Sigmoid colon (tissue), 7 donors: ENCODE data around the gene PMM2. TPM values are rescaled to one million over a fixed set of nuclear protein-coding genes. Genes with fewer than 3 reads are reported as not detected.

ENCODE experiments used
- DNase-seq: peaks from one replicate; pipeline ENCODE4 v3.0.0-alpha.2; 2019
- H3K27ac ChIP-seq, 4 donors: fragments of 200-600 bp; sonication (generic); one replicate each; pipeline ENCODE4 v1.5.1; 2016 to 2019; ENCODE audit warnings: mild to moderate bottlenecking in 1 of 4
- H3K27me3 ChIP-seq, 3 donors: fragments of 200-600 bp; sonication (generic); one replicate each; pipeline ENCODE4 v1.5.1; 2019; ENCODE audit warnings: mild to moderate bottlenecking in 1 of 3
- H3K36me3 ChIP-seq, 4 donors: fragments of 200-600 bp; sonication (generic); one replicate each; pipeline ENCODE4 v1.5.1; 2016 to 2019
- H3K4me1 ChIP-seq, 4 donors: fragments of 200-600 bp; sonication (generic); one replicate each; pipeline ENCODE4 v1.5.1; 2017 to 2019
- H3K4me3 ChIP-seq, 4 donors: fragments of 200-600 bp; sonication (generic); one replicate each; pipeline ENCODE4 v1.5.1; 2017 to 2019; ENCODE audit warnings: mild to moderate bottlenecking in 2 of 4, moderate library complexity in 1 of 4
- H3K9me3 ChIP-seq, 4 donors: fragments of 200-600 bp in 3 of 4; sonication (generic) in 3 of 4; one replicate each; pipeline versions ENCODE4 v1.5.1 to v1.6.1; 2013 to 2019
- EP300 ChIP-seq, 4 donors: sonication (generic); formaldehyde crosslinking; IDR thresholded peaks; one replicate each; pipeline ENCODE4 v1.6.1; 2017; ENCODE audit warnings: antibody characterized with exemption in 4 of 4
- POLR2A ChIP-seq, 2 donors: fragments of 450-650 bp; IDR thresholded peaks; one replicate each; pipeline ENCODE4 v1.6.1; 2016; ENCODE audit warnings: antibody characterized with exemption in 2 of 2, mild to moderate bottlenecking in 2 of 2, moderate library complexity in 2 of 2
- POLR2AphosphoS5 ChIP-seq, 4 donors: sonication (generic); formaldehyde crosslinking; IDR thresholded peaks; one replicate each; pipeline ENCODE4 v1.6.1; 2017; ENCODE audit warnings: antibody characterized with exemption in 4 of 4
- WGBS, 2 donors: extraction: QIAGEN DNeasy Blood & Tissue Kit; methylation state at CpG; one replicate each; pipeline ENCODE4 v1.1.7; 2013; 5-methylcytosine and 5-hydroxymethylcytosine counted together
- intact Hi-C: fragments of 100-400 bp; cut with DNase I; formaldehyde crosslinking; loops from one replicate; pipeline ENCODE4 v1.15.1; 2023
- polyA plus RNA-seq, 3 donors: library from polyadenylated mRNA; stranded (reverse); fragments of 200-250 nt; gene quantifications; one replicate each; pipeline ENCODE4 v1.2.3, GENCODE V29; 2013
- total RNA-seq, 4 donors: library from RNA; depleted of rRNA; stranded (reverse); fragments of >200 nt; gene quantifications; one replicate each; pipeline ENCODE4 v1.1.0, GENCODE V29; 2016
- TF ChIP-seq, protein P1 (sequence below), 4 experiments: fragments of 450-650 bp in 3 of 4; fragments of 200-600 bp in 1 of 4; IDR thresholded peaks; one replicate each; pipeline ENCODE4 v1.5.1; 2016 to 2019; ENCODE audit warnings: antibody characterized with exemption in 4 of 4, mild to moderate bottlenecking in 3 of 4, moderate library complexity in 2 of 4
- donor health status: healthy with polysubstance abuse.
- donor health status: Bipolar disorder and iron deficiency.
- donor health status: healthy.

PMM2 gene
- total and polyA plus RNA-seq, 7 donors, result 13.6 to 52.4 (median 22.1) TPM

DNA sequence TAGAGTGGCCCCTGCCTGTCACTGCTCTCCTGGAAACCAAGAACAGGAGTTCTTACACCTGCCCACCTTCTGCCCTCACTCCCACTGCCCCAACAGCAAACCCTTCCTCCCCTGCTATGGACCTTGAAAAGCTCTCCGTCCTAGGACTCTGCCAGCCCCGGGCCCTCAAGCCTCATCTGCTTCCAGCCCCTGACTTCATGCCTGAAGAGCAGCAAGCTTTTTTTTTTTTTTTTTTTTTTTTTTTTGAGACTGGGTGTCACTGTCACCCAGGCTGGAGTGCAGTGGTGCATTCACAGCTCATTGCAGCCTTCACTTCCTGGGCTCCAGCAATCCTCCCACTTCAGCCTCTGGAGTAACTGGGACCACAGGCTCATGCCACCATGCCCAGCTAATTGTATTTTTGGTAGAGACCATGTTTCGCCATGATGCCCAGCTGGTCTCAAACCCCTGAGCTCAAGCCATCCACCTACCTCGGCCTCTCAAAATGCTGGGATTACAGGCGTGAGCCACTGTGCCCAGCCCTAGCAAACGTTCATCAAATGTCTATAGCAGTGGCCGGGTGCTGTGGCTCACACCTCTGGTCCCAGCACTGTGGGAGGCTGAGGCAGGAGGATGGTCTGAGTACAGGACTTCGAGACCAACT is 54.2 kb downstream of the PMM2 start:
- Histone ChIP-seq H3K27me3 (no peaks in the 10 kb centered on the region), H3K4me3 (no peak overlapping the region), H3K9me3 (no peaks in the 10 kb centered on the region), H3K27ac (no peak overlapping the region), H3K4me1 (no peaks in the 10 kb centered on the region), H3K36me3 (peaks cover 0 to 52% (median 9%) of the 10 kb centered on the region in 4 donors)
- DNase-seq, result peak; percentile 39
- WGBS, 2 donors, result 88 to 93% methylated on average over 8 of the region's 8 CpGs
- intact Hi-C loops, result no loop called here
- TF ChIP-seq, protein P1, sequence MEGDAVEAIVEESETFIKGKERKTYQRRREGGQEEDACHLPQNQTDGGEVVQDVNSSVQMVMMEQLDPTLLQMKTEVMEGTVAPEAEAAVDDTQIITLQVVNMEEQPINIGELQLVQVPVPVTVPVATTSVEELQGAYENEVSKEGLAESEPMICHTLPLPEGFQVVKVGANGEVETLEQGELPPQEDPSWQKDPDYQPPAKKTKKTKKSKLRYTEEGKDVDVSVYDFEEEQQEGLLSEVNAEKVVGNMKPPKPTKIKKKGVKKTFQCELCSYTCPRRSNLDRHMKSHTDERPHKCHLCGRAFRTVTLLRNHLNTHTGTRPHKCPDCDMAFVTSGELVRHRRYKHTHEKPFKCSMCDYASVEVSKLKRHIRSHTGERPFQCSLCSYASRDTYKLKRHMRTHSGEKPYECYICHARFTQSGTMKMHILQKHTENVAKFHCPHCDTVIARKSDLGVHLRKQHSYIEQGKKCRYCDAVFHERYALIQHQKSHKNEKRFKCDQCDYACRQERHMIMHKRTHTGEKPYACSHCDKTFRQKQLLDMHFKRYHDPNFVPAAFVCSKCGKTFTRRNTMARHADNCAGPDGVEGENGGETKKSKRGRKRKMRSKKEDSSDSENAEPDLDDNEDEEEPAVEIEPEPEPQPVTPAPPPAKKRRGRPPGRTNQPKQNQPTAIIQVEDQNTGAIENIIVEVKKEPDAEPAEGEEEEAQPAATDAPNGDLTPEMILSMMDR (IDR thresholded peaks at IDR 0.05), result no peak
- TF ChIP-seq POLR2AphosphoS5 (IDR thresholded peaks at IDR 0.05) (no peak), POLR2A (IDR thresholded peaks at IDR 0.05) (no peak), EP300 (IDR thresholded peaks at IDR 0.05) (no peak)

DNA sequence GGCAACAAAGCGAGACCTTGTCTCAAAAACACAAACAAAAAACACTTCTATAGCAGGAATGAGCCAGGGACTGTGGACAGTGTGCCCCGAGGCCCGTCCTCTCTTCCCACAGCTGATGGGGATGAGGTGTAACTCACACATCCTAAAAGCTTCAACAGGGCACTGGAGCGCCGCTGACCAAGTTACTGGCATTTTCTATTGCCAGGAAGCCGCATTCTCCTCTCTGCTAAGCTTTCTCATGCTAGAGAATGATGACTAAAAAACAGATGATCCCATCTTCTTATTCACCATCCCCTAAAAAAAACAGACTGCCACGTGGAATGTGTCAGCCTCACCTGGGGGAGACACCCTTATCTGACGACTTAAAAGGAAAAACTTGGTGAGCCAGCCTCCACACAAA is 54.9 kb downstream of the PMM2 start:
- Histone ChIP-seq H3K27me3 (no peaks in the 10 kb centered on the region), H3K36me3 (peaks cover 0 to 51% (median 9%) of the 10 kb centered on the region in 4 donors), H3K4me1 (no peaks in the 10 kb centered on the region), H3K9me3 (no peaks in the 10 kb centered on the region), H3K27ac (no peak overlapping the region), H3K4me3 (no peak overlapping the region)
- TF ChIP-seq, protein P1 (IDR thresholded peaks at IDR 0.05), result no peak
- no peak for TF ChIP-seq POLR2A (IDR thresholded peaks at IDR 0.05)
- TF ChIP-seq EP300 (IDR thresholded peaks at IDR 0.05), result no peak
- no peak for TF ChIP-seq POLR2AphosphoS5 (IDR thresholded peaks at IDR 0.05)
- intact Hi-C loops, result no loop called here
- peak; percentile 52 for DNase-seq
- WGBS, 2 donors, result 75 to 82% methylated on average over 8 of the region's 8 CpGs

DNA sequence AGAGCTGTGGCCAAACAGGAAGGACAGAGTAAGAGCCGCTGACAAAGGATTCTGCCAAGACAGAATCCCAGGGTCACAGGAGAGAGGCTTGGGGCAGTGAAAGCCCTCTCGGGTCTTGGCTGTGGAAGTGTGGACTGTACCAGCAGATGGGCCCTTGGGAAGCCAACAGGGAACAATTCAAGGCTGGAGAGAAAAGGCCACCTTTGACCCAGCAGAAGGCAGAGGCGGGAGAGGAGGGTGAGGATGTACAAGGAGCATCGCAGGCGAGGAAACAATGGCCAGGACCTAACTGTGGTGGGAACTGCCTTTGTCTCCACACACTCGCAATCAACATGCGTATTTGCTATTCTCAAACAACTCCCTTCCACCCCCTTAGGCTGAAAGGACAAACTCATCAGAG is 55.5 kb downstream of the PMM2 start:
- H3K4me1 ChIP-seq, result no peaks in the 10 kb centered on the region
- no peaks in the 10 kb centered on the region for H3K27me3 ChIP-seq
- H3K27ac ChIP-seq, result peak overlapping the region in 1 of 4 donors; percentile 31
- peaks cover 0 to 48% (median 7%) of the 10 kb centered on the region in 4 donors for H3K36me3 ChIP-seq
- DNase-seq, result peak; percentile 49
- H3K9me3 ChIP-seq, result no peaks in the 10 kb centered on the region
- H3K4me3 ChIP-seq, result no peak overlapping the region
- 84 to 91% methylated on average over 7 of the region's 7 CpGs for WGBS, 2 donors
- intact Hi-C loops, result no loop called here
- TF ChIP-seq POLR2AphosphoS5 (IDR thresholded peaks at IDR 0.05), result peak in 1 of 4 donors; percentile 4
- TF ChIP-seq EP300 (IDR thresholded peaks at IDR 0.05), result no peak

DNA sequence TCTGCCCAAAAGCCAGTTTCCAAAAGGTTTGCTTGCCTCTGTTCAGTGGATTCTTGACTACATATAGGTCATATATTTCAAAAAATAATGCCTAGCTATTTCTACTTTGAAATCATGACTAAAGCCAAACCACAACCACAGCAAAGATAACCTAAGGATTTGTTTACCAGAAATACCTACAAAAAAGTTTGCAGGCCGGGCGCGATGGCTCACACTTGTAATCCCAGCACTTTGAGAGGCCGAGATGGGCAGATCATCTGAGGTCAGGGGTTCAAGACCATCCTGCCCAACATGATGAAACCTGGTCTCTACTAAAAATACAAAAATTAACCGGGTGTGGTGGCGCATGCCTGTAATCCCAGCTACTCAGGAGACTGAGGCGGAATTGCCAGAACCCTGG is 56.0 kb downstream of the PMM2 start:
- Histone ChIP-seq H3K27me3 (no peaks in the 10 kb centered on the region), H3K4me1 (no peaks in the 10 kb centered on the region), H3K36me3 (peaks cover 0 to 48% (median 8%) of the 10 kb centered on the region in 4 donors), H3K27ac (no peak overlapping the region), H3K4me3 (no peak overlapping the region), H3K9me3 (no peaks in the 10 kb centered on the region)
- DNase-seq, result no peak
- TF ChIP-seq POLR2AphosphoS5 (IDR thresholded peaks at IDR 0.05), result no peak
- no peak for TF ChIP-seq EP300 (IDR thresholded peaks at IDR 0.05)
- TF ChIP-seq, protein P1 (IDR thresholded peaks at IDR 0.05), result no peak
- no peak for TF ChIP-seq POLR2A (IDR thresholded peaks at IDR 0.05)
- intact Hi-C loops, result no loop called here
- 86 to 87% methylated on average over 7 of the region's 7 CpGs for WGBS, 2 donors

DNA sequence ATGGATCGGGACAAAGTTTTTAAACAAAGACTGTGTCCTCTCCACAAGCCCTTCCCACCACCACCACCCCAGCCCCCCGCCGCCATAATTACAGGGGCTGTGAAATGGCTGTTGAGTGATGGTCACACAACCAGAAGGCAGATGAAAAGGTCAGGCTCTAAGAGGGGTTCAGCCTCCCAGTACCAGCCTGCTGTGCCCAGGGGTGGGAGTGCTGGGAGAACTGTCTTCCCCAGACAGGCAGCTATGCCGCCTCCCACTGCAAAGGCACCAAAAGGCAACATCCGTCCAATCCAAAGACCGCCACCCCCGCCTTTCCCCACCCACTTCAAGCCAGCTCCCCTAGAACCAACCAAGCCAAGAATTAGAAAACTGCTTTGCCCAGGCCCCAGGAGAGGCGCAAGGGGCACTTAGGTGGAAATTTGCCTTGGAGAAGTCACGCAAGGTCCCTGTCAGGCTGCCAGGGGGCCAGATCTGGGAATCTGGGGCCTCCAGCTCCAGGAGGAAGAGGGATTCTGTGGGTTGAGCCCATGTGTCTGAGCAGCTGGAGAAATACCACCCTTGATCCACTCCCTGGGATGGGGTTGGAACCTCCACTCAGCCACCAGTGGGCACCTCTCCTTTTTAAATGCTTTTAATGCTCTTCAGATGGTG is 56.8 kb downstream of the PMM2 start:
- Histone ChIP-seq H3K27me3 (no peaks in the 10 kb centered on the region), H3K4me3 (no peak overlapping the region), H3K4me1 (no peaks in the 10 kb centered on the region), H3K9me3 (no peaks in the 10 kb centered on the region), H3K27ac (no peak overlapping the region), H3K36me3 (peaks cover 0 to 44% (median 9%) of the 10 kb centered on the region in 4 donors)
- intact Hi-C loops, result no loop called here
- TF ChIP-seq POLR2A (IDR thresholded peaks at IDR 0.05) (no peak), EP300 (IDR thresholded peaks at IDR 0.05) (no peak), POLR2AphosphoS5 (IDR thresholded peaks at IDR 0.05) (no peak)
- TF ChIP-seq, protein P1 (IDR thresholded peaks at IDR 0.05), result no peak
- DNase-seq, result peak; percentile 52
- 91 to 92% methylated on average over 9 of the region's 9 CpGs for WGBS, 2 donors
